Naive thymus-derived CD8-positive, alpha-beta T cell (primary cell): ENCODE results near the gene AJAP1. TPM values are rescaled to one million over a fixed set of nuclear protein-coding genes. Genes with fewer than 3 reads are reported as not detected.

Experiments
- ATAC-seq, 2 donors: fragments of 150-1000 bp; cut with Tn5 transposase in 1 of 2; sonication (Bioruptor Pico), chemical (Tn5 transposase) in 1 of 2; 1 replicate in 1 of 2; 2 replicates in 1 of 2; pipeline ENCODE4 v1.10.0; 2021; ENCODE audit warnings: mild to moderate bottlenecking in 2 of 2, moderate library complexity in 2 of 2
- POLR2A ChIA-PET: fragments of 350-600 bp; sonication (Branson Sonifier 250); formaldehyde crosslinking; loops from one replicate; lab custom pipeline; 2021; ENCODE audit warnings: antibody characterized with exemption; lab: Charles Lee
- DNase-seq, 10 donors: peaks; one replicate each; pipeline versions ENCODE4 v3.0.0 to v3.0.0-alpha.2; 2020 to 2022
- H3K27ac Mint-ChIP-seq, 10 donors: one replicate each; pipeline ENCODE4 v1.8.0; 2020 to 2022; ENCODE audit warnings: mild to moderate bottlenecking in 10 of 10, mixed read lengths in 10 of 10, moderate library complexity in 4 of 10, inconsistent platforms in 1 of 10
- H3K27me3 Mint-ChIP-seq, 5 donors: one replicate each; pipeline ENCODE4 v1.8.0; 2021 to 2022; ENCODE audit warnings: mixed read lengths in 5 of 5
- H3K36me3 Mint-ChIP-seq, 3 donors: one replicate each; pipeline ENCODE4 v1.8.0; 2020 to 2022; ENCODE audit warnings: mixed read lengths in 3 of 3, mild to moderate bottlenecking in 2 of 3, inconsistent platforms in 1 of 3
- H3K4me1 Mint-ChIP-seq, 4 donors: one replicate each; pipeline ENCODE4 v1.8.0; 2021 to 2022; ENCODE audit warnings: mixed read lengths in 4 of 4
- H3K4me3 Mint-ChIP-seq, 10 donors: one replicate each; pipeline ENCODE4 v1.8.0; 2020 to 2022; ENCODE audit warnings: mild to moderate bottlenecking in 10 of 10, mixed read lengths in 10 of 10, moderate library complexity in 6 of 10, inconsistent platforms in 1 of 10
- H3K9me3 Mint-ChIP-seq, 9 donors: one replicate each; pipeline ENCODE4 v1.8.0; 2020 to 2022; ENCODE audit warnings: mixed read lengths in 9 of 9, mild to moderate bottlenecking in 3 of 9, inconsistent platforms in 1 of 9, moderate library complexity in 1 of 9
- polyA plus RNA-seq, 3 donors: library from polyadenylated mRNA; unstranded; fragments of 300-500 nt; fragmentation: Illumina TruSeq; gene quantifications; one replicate each; pipeline ENCODE4 v1.2.3, GENCODE V29; 2021
- total RNA-seq, 8 experiments: library from RNA in 2 of 8; stranded (reverse) in 2 of 8; gene quantifications; one replicate each; pipeline ENCODE4 v1.2.3 and lab custom pipeline; 2021 to 2026

The AJAP1 gene
- total and polyA plus RNA-seq, 5 experiments from 2014 or later = 0.01 to 0.21 (median 0.11) TPM; not detected in 2

DNA sequence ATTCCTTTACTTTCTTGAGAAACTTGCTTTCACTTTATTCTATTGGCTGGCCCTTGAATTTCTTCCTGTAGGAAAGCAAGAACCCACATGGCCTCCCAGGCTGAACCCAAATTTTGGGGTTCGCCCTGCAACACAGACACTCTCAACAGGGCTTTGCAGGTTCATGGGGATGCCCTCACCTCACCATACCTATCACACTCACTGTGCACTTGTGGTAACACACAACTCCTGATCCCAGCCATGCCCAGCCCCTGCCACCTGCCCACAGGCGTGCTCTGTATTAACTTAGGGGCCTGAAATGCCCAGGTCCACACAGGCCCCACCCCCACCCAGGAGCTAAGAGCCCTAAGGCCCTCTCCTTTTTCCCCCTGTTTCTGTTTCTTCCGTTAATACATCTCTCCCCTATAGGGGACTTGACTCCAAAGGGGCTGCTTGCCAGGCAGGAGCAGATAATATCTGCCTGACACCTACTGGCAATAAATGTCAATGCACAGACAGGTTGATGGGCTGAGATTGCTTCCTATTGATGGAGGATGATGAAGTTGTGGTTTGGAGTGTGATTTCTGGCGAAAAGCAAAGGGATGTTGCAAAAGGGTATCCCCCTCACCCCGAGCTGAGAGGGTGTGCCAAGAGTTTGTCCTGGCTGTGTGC is 171.5 kb downstream of the AJAP1 start:
- H3K4me3 Mint-ChIP-seq = peak overlapping the region in 1 of 10 donors; percentile 24
- POLR2A ChIA-PET = no interaction called here
- DNase-seq = no peak
- H3K4me1 Mint-ChIP-seq = no peaks in the 10 kb centered on the region
- peaks cover 0 to 9% (median 2%) of the 10 kb centered on the region in 3 donors for H3K36me3 Mint-ChIP-seq
- ATAC-seq = no peak
- H3K27me3 Mint-ChIP-seq = peaks cover 5 to 24% (median 7%) of the 10 kb centered on the region in 5 donors
- H3K27ac Mint-ChIP-seq = no peak overlapping the region
- H3K9me3 Mint-ChIP-seq = peaks cover 0 to 14% (median 0%) of the 10 kb centered on the region in 9 donors

- POLR2A ChIA-PET = no interaction called here
- H3K36me3 Mint-ChIP-seq = no peaks in the 10 kb centered on the region
- H3K4me3 Mint-ChIP-seq = no peak overlapping the region
- peaks cover 5 to 9% (median 8%) of the 10 kb centered on the region in 5 donors for H3K27me3 Mint-ChIP-seq
- no peaks in the 10 kb centered on the region for H3K4me1 Mint-ChIP-seq
- peaks cover 0 to 17% (median 8%) of the 10 kb centered on the region in 9 donors for H3K9me3 Mint-ChIP-seq
- ATAC-seq = no peak
- peak overlapping the region in 1 of 10 donors; percentile 47 for H3K27ac Mint-ChIP-seq
- DNase-seq = no peak
Observed at GRCh38 chr1:4830707-4831106, 176.3 kb downstream of the AJAP1 start.

DNA sequence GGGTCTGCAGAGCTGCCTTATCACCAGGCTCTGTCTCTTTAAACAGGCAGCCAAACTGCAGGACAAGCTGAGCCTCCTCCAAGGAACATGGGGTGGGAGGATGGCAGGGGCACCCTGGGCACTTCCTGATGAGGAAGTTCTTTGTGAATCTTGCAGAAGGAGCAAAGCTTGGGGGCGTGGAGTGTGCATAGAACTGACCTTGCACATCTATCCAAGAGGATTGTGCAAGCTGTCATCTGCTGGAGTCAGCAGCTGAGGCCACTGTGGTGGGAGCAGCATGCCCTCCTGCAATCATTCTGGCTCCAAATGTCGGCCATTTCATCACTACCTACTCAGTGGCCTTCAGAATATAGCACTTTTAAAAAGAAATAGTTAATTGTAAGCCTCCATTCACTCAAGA is 182.2 kb downstream of the AJAP1 start:
- POLR2A ChIA-PET = no interaction called here
- ATAC-seq = no peak
- Mint-ChIP-seq H3K27me3 (peaks cover 1 to 21% (median 11%) of the 10 kb centered on the region in 5 donors), H3K4me1 (peaks cover 0 to 5% (median 2%) of the 10 kb centered on the region in 4 donors), H3K9me3 (peaks cover 1 to 32% (median 16%) of the 10 kb centered on the region in 9 donors), H3K4me3 (no peak overlapping the region), H3K27ac (no peak overlapping the region), H3K36me3 (peaks cover 0 to 6% (median 1%) of the 10 kb centered on the region in 3 donors)
- DNase-seq = no peak

DNA sequence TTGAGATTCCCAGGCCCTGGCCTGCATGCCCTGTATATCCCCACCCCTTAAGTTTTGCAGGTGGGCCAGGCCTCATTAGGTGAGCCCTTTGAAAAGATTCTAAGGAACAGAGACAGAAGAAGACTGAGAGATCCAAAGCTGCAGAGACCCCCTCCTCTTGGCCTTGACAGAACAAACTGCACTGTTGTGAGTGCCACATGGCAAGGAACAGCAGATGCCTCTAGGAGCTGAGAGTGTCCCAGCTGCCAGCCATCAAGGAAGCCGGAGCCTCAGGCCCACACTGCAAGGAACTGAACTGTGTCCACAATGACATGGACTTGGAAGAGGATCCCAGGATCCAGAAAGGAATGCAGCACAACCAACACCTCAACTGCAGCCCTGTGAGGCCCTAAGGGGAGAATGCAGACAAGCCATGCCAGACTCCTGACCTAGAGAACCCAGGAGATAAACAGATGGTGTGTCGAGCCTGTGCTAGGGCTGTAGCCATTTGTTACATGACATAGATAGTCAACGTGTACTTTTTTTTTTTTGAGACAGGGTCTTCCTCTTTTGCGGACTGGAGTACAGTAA is 182.7 kb downstream of the AJAP1 start:
- Mint-ChIP-seq H3K4me3 (no peak overlapping the region), H3K9me3 (peaks cover 1 to 32% (median 16%) of the 10 kb centered on the region in 9 donors), H3K27me3 (peaks cover 3 to 21% (median 10%) of the 10 kb centered on the region in 5 donors), H3K4me1 (peaks cover 0 to 5% (median 2%) of the 10 kb centered on the region in 4 donors), H3K27ac (peak overlapping the region in 1 of 10 donors; percentile 57), H3K36me3 (peaks cover 0 to 6% (median 1%) of the 10 kb centered on the region in 3 donors)
- POLR2A ChIA-PET = no interaction called here
- DNase-seq = no peak
- no peak for ATAC-seq

DNA sequence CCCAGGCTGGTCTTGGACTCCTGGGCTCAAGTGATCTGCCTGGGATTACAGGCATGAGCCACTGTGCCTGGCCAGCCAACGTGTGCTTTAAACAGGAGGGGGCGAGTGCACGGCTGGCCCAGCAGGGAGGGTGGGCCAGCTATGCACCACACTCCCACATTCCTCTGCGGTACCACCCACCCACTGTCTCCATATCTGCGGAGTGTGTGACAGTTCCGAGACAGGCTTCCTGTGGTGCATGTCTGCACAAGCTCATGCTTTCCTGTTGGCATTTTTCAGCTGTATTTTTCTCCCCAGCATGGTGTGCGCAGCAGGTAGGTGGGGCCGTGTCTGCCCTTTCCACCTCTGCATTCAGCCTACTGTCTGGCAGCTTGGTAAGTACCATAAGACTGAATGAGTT is 183.3 kb downstream of the AJAP1 start:
- no peak overlapping the region for H3K27ac Mint-ChIP-seq
- H3K9me3 Mint-ChIP-seq = peaks cover 1 to 29% (median 15%) of the 10 kb centered on the region in 9 donors
- H3K4me1 Mint-ChIP-seq = peaks cover 0 to 5% (median 2%) of the 10 kb centered on the region in 4 donors
- no peak for DNase-seq
- no peak overlapping the region for H3K4me3 Mint-ChIP-seq
- H3K36me3 Mint-ChIP-seq = peaks cover 0 to 6% (median 1%) of the 10 kb centered on the region in 3 donors
- POLR2A ChIA-PET = no interaction called here
- peaks cover 3 to 21% (median 10%) of the 10 kb centered on the region in 5 donors for H3K27me3 Mint-ChIP-seq
- no peak for ATAC-seq

DNA sequence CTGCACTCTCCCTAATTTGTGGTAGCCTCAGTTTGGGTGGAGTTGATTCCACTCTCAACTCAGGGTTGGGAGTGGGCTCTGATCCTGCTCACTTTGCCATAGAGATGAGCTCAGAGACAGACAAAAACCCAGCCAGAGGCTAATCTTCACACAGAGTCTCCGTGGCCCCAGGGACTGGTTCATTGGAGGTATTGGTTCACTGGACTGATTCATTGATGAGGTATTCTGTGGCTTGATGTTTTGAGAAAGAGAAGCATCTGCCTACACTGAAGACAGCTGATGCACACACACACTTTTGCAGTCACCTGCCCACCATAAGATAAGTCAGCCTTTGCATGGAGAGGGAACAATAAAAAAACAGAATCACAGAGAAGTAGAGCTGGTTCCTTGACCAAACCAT is 183.8 kb downstream of the AJAP1 start:
- peaks cover 0 to 5% (median 2%) of the 10 kb centered on the region in 4 donors for H3K4me1 Mint-ChIP-seq
- H3K9me3 Mint-ChIP-seq = peaks cover 1 to 24% (median 14%) of the 10 kb centered on the region in 9 donors
- H3K27me3 Mint-ChIP-seq = peaks cover 3 to 21% (median 10%) of the 10 kb centered on the region in 5 donors
- H3K36me3 Mint-ChIP-seq = peaks cover 0 to 6% (median 1%) of the 10 kb centered on the region in 3 donors
- ATAC-seq = no peak
- H3K27ac Mint-ChIP-seq = no peak overlapping the region
- H3K4me3 Mint-ChIP-seq = no peak overlapping the region
- POLR2A ChIA-PET = no interaction called here
- DNase-seq = no peak
